Dendritic cell treated with granulocyte-macrophage colony-stimulating factor and Interleukin-4, amounts not matched to agents 40 ng/mL and 50 ng/mL, for 4 days (primary cell): Measurements from ENCODE around the gene NUMBL.

Experiments
- H3K27ac Mint-ChIP-seq: one replicate; pipeline ENCODE4 v1.8.0; 2022; ENCODE audit warnings: mild to moderate bottlenecking, mixed read lengths
- H3K27me3 Mint-ChIP-seq: one replicate; pipeline ENCODE4 v1.8.0; 2022; ENCODE audit warnings: mild to moderate bottlenecking, mixed read lengths
- H3K36me3 Mint-ChIP-seq: one replicate; pipeline ENCODE4 v1.8.0; 2022; ENCODE audit warnings: low read depth, mixed read lengths
- H3K4me1 Mint-ChIP-seq: one replicate; pipeline ENCODE4 v1.8.0; 2022; ENCODE audit warnings: low read depth, mixed read lengths
- H3K4me3 Mint-ChIP-seq: one replicate; pipeline ENCODE4 v1.8.0; 2022; ENCODE audit warnings: mild to moderate bottlenecking, moderate library complexity, mixed read lengths
- H3K9me3 Mint-ChIP-seq: one replicate; pipeline ENCODE4 v1.8.0; 2022; ENCODE audit warnings: mixed read lengths
- intact Hi-C: fragments of 100-400 bp; cut with micrococcal nuclease; formaldehyde crosslinking; loops from one replicate; pipeline ENCODE4 v1.15.0; 2022

Gene NUMBL

DNA sequence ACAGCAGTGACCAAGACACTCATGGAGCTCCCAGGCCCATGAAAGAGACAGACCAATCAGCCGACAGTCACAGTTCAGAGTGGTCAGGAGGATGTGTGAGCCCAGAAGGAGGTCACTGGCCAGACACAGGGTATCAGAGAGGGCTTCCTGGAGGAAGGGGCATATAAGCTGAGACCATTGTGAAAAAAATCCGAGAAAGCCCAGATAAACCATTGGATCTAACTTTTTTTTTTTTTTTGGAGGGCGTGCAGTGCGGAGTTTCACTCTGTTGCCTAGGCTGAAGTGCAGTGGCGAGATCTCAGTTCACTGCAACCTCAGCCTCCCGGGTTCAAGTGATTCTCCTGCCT, 30.7 kb upstream of the NUMBL start:
- H3K4me3 Mint-ChIP-seq, result peak overlapping the region; percentile 74
- H3K36me3 Mint-ChIP-seq, result peaks cover 48% of the 10 kb centered on the region
- H3K27ac Mint-ChIP-seq, result peak overlapping the region; percentile 56
- H3K4me1 Mint-ChIP-seq, result peaks cover 66% of the 10 kb centered on the region
- H3K9me3 Mint-ChIP-seq, result no peaks in the 10 kb centered on the region
- H3K27me3 Mint-ChIP-seq, result no peaks in the 10 kb centered on the region
- intact Hi-C loops, result no loop called here

DNA sequence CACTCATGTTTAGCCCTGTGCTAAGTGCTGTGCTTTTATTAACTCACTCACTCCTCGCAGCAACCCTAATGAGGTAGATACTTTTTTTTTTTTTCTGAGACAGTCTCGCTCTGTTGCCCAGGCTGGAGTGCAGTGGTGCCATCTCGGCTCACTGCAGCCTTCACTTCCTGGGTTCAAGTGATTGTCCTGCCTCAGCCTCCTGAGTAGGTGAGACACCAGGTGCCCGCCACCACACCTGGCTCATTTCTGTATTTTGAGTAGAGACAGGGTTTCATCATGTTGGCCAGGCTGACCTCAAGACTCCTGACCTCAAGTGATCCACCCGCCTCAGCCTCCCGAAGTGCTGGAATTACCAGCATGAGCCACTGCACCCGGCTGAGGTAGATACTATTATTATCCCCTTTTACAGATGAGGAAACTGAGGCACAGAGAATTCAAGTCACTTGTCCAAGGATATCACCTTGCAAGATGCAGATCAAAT, 29.0 kb upstream of the NUMBL start:
- no peaks in the 10 kb centered on the region for H3K27me3 Mint-ChIP-seq
- peaks cover 39% of the 10 kb centered on the region for H3K36me3 Mint-ChIP-seq
- H3K4me1 Mint-ChIP-seq, result peaks cover 78% of the 10 kb centered on the region
- no peak overlapping the region for H3K4me3 Mint-ChIP-seq
- peak overlapping the region; percentile 95 for H3K27ac Mint-ChIP-seq
- intact Hi-C loops, result loop anchor here (10.0 kb wide), 1 partner anchor 55 kb away; the partner anchor contains the start of genes MIA and RAB4B
- no peaks in the 10 kb centered on the region for H3K9me3 Mint-ChIP-seq

DNA sequence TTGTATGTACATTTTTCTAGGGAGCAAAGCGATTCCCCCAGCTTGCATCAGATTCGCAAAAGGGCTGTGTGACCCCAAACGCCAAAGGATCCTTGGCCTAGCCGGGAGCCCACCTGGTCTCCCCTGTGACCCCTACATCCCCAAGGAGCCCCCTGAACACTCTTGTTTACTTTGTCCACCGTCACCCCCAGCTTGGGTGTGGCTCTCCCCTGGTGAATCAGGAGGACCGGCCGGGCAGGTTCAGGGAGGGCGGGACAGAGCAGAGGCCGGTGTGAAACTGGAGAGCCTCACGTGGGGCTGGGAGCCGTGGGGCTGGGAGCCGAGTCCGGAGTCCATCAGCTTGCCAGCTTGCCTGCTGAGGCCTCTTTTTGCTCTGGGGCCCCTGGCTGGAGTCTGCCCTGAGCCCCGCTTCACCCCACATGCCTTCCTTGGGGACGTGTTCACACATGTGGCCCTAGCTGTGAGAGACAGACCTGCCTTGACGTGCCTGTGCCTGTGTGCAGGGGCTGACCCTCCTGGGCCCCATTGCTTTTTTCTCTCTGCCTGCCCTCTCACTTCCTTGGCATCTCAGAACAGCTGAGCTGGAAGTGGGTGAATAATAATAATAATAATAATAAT, 28.4 kb upstream of the NUMBL start:
- Mint-ChIP-seq H3K27ac (peak overlapping the region; percentile 95), H3K36me3 (peaks cover 37% of the 10 kb centered on the region), H3K27me3 (no peaks in the 10 kb centered on the region), H3K4me3 (peak overlapping the region; percentile 87), H3K9me3 (no peaks in the 10 kb centered on the region), H3K4me1 (peaks cover 81% of the 10 kb centered on the region)
- intact Hi-C loops, result loop anchor here (10.0 kb wide), 1 partner anchor 56 kb away; the partner anchor contains the start of genes MIA and RAB4B

DNA sequence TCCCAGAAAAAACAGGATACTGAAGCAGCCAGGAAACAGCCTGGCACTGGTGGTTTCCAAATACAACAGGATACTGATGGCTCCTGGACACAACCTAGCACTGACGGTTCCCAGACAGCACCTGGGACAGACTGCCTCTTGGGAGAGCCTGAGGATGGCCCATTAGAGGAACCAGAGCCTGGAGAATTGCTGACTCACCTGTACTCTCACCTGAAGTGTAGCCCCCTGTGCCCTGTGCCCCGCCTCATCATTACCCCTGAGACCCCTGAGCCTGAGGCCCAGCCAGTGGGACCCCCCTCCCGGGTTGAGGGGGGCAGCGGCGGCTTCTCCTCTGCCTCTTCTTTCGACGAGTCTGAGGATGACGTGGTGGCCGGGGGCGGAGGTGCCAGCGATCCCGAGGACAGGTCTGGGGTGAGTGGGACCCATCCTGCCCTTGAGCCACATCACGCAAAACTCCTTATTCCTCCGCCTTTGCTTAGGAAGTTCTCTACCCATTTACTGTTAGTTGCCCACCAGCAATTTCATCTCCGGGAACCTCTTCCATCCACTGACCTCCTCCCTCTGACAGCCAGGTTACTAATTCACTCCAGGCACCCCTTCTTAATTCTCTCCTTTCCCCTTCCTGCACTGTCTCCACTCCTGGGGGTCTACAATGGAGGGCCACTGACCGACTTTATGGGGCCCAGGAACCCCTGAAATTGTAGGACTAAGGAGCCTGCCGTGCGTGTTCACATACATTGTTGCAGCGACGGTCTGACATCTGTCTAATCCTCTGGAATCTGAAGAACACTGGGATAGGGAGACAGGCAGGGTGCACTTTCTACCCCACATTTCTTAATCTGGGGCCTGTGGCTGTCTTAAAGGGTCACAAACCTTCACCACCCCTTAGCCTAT, 27.7 kb upstream of the NUMBL start:
- H3K36me3 Mint-ChIP-seq, result peaks cover 34% of the 10 kb centered on the region
- peaks cover 80% of the 10 kb centered on the region for H3K4me1 Mint-ChIP-seq
- peak overlapping the region; percentile 95 for H3K27ac Mint-ChIP-seq
- no peaks in the 10 kb centered on the region for H3K9me3 Mint-ChIP-seq
- intact Hi-C loops, result loop anchor here (10.0 kb wide), 1 partner anchor 57 kb away; the partner anchor contains the start of genes MIA and RAB4B
- no peaks in the 10 kb centered on the region for H3K27me3 Mint-ChIP-seq
- peak overlapping the region; percentile 87 for H3K4me3 Mint-ChIP-seq

DNA sequence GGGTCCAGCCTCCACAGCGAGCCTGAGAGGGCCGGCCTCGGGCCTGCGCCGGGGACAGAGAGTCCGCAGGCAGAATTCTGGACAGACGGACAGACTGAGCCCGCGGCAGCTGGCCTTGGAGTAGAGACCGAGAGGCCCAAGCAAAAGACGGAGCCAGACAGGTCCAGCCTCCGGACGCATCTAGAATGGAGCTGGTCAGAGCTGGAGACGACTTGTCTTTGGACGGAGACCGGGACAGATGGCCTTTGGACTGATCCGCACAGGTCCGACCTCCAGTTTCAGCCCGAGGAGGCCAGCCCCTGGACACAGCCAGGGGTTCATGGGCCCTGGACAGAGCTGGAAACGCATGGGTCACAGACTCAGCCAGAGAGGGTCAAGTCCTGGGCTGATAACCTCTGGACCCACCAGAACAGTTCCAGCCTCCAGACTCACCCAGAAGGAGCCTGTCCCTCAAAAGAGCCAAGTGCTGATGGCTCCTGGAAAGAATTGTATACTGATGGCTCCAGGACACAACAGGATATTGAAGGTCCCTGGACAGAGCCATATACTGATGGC, 27.0 kb upstream of the NUMBL start:
- Mint-ChIP-seq H3K9me3 (no peaks in the 10 kb centered on the region), H3K4me3 (peak overlapping the region; percentile 87), H3K4me1 (peaks cover 76% of the 10 kb centered on the region), H3K27me3 (no peaks in the 10 kb centered on the region), H3K27ac (peak overlapping the region; percentile 95), H3K36me3 (peaks cover 31% of the 10 kb centered on the region)
- intact Hi-C loops, result loop anchor here (10.0 kb wide), 1 partner anchor 57 kb away; the partner anchor contains the start of genes MIA and RAB4B

DNA sequence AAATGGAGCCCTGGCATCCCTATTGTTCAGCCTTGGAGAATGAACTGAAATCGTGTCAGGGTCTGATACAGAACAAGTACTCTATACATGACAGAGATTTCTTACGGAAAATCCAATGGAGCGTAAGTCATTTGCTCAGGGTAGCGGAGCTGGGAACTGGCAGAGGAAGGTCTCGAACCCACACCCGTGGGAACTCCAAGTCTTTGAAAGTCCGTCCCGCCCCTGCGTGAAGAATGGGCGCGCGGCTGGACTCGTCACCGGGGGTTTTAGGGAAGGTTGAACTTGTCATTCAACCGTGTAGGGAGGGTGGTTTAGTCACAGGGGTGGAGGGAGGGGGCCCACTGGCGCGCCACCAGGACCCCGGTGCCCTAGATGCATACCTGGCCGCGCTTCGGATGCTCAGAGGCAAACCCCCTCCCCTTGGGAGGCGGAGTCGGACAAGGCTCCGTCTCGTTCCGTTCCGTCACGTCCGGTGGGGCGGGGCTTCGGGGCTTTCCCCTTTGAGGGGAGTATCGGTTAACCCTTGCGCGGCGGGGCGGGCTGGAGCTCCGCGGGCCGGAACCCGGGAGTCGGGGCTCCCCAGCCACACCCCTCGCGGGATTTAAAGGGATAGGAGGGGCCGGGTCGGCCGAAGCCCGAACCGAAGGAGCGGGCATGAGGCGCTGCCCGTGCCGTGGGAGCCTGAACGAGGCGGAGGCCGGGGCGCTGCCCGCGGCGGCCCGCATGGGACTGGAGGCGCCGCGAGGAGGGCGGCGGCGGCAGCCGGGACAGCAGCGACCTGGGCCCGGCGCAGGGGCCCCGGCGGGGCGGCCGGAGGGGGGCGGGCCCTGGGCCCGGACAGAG, 26.3 kb upstream of the NUMBL start, which contains the start of the genes COQ8B and ITPKC:
TSS of gene COQ8B (minus strand) at position 405 of the 843 bp plus-strand sequence. CDS start 2,254 bp downstream, outside the sequence.
TSS of gene ITPKC (plus strand) at position 631 of the 843 bp plus-strand sequence. CDS start at position 655, 24 bp downstream.
- no peaks in the 10 kb centered on the region for H3K9me3 Mint-ChIP-seq
- intact Hi-C loops, result loop anchor here (1.0 to 10.0 kb wide), 2 partner anchors 34 to 58 kb away; partner anchors contain the start of genes ACTMAP, MIA and RAB4B
- peak within 1 kb of the TSS; percentile 95 for H3K27ac Mint-ChIP-seq
- H3K36me3 Mint-ChIP-seq, result peaks cover 31% of the 10 kb centered on the region
- no peaks in the 10 kb centered on the region for H3K27me3 Mint-ChIP-seq
- H3K4me1 Mint-ChIP-seq, result peaks cover 69% of the 10 kb centered on the region
- peak within 1 kb of the TSS; percentile 88 for H3K4me3 Mint-ChIP-seq

DNA sequence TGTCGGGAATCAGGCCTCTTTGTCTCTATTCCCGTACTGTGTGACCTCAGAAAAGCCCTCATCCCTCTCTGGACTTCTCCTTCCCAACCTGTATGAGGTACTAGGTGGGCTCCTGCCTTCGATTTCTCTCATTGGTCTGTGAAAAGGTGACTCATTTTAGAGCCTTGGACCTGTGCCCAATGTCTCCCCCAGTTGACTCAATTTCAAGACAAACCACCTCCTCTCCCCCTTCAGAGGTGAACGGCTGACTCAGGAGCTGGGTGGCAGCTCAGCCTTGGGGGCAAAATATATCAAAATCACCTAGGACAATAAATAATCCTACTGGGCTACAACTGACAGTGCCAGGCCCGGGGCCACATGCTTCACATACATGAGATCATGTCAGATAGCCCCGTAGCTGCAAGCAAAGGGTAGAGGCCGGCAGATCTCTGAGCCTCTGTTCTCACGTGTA, 25.6 kb upstream of the NUMBL start:
- intact Hi-C loops, result loop anchor here (1.0 to 10.0 kb wide), 2 partner anchors 34 to 59 kb away; partner anchors contain the start of genes ACTMAP, MIA and RAB4B
- Mint-ChIP-seq H3K36me3 (peaks cover 37% of the 10 kb centered on the region), H3K27ac (peak overlapping the region; percentile 95), H3K4me1 (peaks cover 62% of the 10 kb centered on the region), H3K9me3 (no peaks in the 10 kb centered on the region), H3K27me3 (no peaks in the 10 kb centered on the region), H3K4me3 (peak overlapping the region; percentile 88)

DNA sequence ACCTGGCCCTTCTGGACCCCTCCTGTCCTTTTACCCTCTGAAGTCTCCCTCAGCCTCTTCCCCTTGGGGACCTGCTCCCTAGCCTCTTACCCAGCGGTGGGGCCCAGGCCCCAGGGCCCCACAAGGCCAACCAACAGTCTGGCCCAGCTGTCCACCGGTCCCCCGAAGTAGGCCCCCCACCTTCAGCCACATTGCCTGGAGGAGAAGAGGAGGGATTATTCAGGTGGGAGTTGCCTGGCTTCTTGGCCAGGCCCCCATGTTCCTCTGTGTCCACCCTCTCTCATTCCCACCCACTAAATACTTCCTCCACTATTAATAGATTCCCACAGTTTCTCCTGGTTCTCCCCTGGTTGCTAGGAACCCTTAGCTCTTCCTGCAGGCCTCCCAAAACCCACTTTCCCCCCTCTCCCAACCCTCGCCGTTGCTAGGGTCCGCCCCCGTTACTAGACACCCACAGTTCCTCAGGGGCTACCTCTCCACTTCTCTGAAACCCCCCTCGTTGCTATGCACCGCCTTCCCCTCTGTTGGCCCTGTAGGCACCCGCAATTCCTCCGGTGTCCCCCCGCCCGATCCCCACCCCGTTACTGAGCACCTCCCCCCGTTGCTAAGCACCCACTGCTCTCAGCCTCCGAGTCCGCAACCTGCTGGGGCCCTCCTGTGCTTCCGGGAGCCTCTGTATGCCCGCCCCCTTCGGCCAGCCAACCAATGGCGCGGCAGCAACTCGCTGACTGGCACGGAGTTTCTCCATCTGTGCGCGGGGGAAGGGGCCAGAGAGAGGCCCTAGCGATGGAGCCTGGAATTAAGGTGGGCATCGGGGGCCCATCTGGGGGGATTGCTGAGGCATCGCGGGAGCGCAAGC, 24.2 kb upstream of the NUMBL start:
- intact Hi-C loops, result loop anchor here (10.0 kb wide), 1 partner anchor 60 kb away; the partner anchor contains the start of genes MIA and RAB4B
- Mint-ChIP-seq H3K4me3 (peak overlapping the region; percentile 88), H3K27ac (peak overlapping the region; percentile 95), H3K4me1 (peaks cover 55% of the 10 kb centered on the region), H3K9me3 (no peaks in the 10 kb centered on the region), H3K36me3 (peaks cover 51% of the 10 kb centered on the region), H3K27me3 (no peaks in the 10 kb centered on the region)

DNA sequence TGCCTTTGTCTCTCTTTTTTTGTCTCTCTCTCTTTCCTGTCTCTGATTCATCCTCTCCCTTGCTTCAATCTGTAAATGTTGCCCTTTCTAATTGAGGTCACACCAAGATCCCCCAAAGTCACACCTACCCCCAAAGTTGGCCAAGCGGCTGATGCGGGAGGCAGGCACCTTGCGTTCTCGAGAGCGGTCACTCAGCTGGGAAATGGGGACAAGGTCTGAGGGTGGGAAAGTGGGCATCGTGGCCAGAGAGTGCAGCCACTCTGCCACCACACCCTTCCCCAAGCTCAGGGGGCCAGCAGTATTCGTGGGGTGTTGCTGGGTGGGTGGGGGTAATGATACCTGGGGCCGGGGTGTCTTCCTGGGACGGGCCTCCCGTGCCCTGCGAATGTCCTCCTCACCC, 23.5 kb upstream of the NUMBL start:
- Mint-ChIP-seq H3K4me1 (peaks cover 51% of the 10 kb centered on the region), H3K27me3 (no peaks in the 10 kb centered on the region), H3K4me3 (no peak overlapping the region), H3K27ac (peak overlapping the region; percentile 95), H3K9me3 (no peaks in the 10 kb centered on the region), H3K36me3 (peaks cover 58% of the 10 kb centered on the region)
- intact Hi-C loops, result loop anchor here (10.0 kb wide), 1 partner anchor 61 kb away; the partner anchor contains the start of genes MIA and RAB4B

DNA sequence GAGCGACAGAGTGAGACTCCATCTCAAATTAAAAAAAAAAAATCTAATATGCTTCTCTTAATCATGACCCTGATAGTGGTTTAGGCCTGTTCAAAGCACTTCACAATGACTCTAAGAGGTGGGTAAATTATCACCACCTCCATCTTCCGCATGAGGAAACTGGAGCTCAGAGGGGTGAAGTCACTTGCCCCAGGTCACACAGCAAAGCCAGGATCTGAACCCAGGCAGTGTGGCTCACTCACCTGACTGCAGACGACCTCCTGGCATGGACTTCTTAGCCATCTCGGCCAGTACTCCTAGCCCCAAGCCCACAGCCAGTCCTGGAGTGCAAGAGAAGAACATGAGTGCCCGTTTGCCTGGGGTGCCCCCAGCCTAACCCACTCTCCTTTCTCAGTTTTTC, 19.4 kb upstream of the NUMBL start:
- H3K9me3 Mint-ChIP-seq, result no peaks in the 10 kb centered on the region
- H3K4me1 Mint-ChIP-seq, result peaks cover 22% of the 10 kb centered on the region
- H3K36me3 Mint-ChIP-seq, result peaks cover 81% of the 10 kb centered on the region
- H3K4me3 Mint-ChIP-seq, result no peak overlapping the region
- no peak overlapping the region for H3K27ac Mint-ChIP-seq
- intact Hi-C loops, result loop anchor here (10.0 kb wide), 1 partner anchor 65 kb away; the partner anchor contains the start of genes MIA and RAB4B
- no peaks in the 10 kb centered on the region for H3K27me3 Mint-ChIP-seq

DNA sequence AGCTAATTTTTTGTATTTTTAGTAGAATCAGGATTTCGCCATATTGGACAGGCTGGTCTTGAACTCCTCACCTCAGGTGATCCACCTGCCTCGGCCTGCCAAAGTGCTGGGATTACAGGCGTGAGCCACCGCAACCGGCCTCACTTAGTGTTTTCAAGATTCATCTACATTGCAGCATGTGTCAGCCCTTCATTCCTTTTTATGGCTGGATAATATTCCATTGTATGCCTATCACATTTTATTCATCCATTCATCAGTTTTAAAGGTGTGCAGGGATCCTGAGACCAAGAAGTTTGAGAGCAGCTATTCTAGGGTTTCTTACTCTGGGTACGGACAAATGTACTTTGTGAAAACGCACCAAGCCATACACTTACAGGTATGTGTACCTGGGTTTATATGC, 17.2 kb upstream of the NUMBL start:
- H3K4me3 Mint-ChIP-seq, result no peak overlapping the region
- intact Hi-C loops, result no loop called here

More for the DNA sequence above, 17.2 kb upstream of the NUMBL start:
- no peak overlapping the region for H3K27ac Mint-ChIP-seq
- no peaks in the 10 kb centered on the region for H3K27me3 Mint-ChIP-seq
- peaks cover 12% of the 10 kb centered on the region for H3K4me1 Mint-ChIP-seq
- H3K36me3 Mint-ChIP-seq, result peaks cover 88% of the 10 kb centered on the region
- H3K9me3 Mint-ChIP-seq, result no peaks in the 10 kb centered on the region
